ENCODE measurements around the gene BCAR1.
"Not testable (repeated sequence)": the region's sequence is repeated elsewhere in the genome, so short reads cannot be mapped to it uniquely, and the experiment has no call there.

BCAR1 gene

GRCh38 chr16:75251280-75252048, at the start of gene BCAR1:
TSS of gene BCAR1 (minus strand) at chr16:75251624. CDS start at chr16:75251482, 142 bp downstream.
- peak; percentile 51 for FAIRE-seq
- DNase-seq (ENCODE audit: extremely low spot score, insufficient read length, low read depth), result peak; percentile 81

GRCh38 chr16:75298267-75298666, 46.8 kb upstream of the BCAR1 start:
- DNase-seq (ENCODE audit: extremely low spot score, insufficient read length, low read depth) (no peak), FAIRE-seq (no peak)

DNA sequence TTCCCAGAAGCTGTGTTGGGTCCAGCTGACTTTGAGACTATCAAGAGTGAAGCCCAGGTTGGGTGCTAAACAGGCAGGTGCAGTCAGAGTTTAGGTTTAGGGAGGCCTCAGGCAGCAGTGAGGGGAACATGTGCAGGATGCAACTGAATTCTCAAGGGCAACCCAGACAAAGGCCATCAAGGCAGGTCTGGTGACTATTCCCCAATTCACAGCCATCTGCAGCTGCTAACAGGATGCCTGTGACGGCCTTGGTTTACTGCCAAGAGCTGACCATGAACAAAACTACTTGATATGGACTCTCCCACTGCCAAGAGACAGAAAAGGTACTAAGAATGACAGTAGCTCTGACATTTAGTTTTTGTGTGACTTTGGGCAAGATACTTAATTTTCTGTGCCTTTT, 45.2 kb upstream of the BCAR1 start:
- DNase-seq (ENCODE audit: extremely low spot score, insufficient read length, low read depth) (no peak), FAIRE-seq (no peak)

- no peak for DNase-seq (ENCODE audit: extremely low spot score, insufficient read length, low read depth)
- no peak for FAIRE-seq
These were observed 43.5 kb upstream of the BCAR1 start for GRCh38 chr16:75294773-75295459.

- FAIRE-seq, result no peak
- DNase-seq (ENCODE audit: extremely low spot score, insufficient read length, low read depth), result no peak
These were observed 42.3 kb upstream of the BCAR1 start for GRCh38 chr16:75293772-75294171.

- no peak for DNase-seq (ENCODE audit: extremely low spot score, insufficient read length, low read depth)
- no peak for FAIRE-seq
These were observed 41.7 kb upstream of the BCAR1 start for GRCh38 chr16:75293173-75293572.

- DNase-seq (ENCODE audit: extremely low spot score, insufficient read length, low read depth), result no peak
- FAIRE-seq, result no peak
These were observed 41.3 kb upstream of the BCAR1 start for GRCh38 chr16:75292691-75293090.

DNA sequence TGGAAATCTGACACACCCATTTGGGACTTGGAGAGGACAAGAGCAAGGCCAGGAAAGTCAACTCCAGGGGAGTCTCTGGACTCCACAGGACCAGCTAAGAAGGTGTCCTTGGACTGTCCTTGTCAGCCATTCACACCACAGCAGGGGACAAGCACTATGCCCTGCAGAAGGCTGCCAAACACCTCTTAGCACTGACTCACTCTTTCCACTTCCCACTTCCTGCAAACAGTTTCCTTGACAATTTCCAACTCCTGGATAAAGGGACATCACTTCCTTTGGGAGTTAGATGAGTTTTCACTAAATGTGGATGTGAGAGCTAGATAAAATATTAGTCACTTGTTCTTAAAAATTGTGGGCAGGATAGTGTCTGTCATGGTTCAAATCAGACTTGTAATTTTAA, 37.8 kb upstream of the BCAR1 start:
- FAIRE-seq (no peak), DNase-seq (ENCODE audit: extremely low spot score, insufficient read length, low read depth) (no peak)

DNA sequence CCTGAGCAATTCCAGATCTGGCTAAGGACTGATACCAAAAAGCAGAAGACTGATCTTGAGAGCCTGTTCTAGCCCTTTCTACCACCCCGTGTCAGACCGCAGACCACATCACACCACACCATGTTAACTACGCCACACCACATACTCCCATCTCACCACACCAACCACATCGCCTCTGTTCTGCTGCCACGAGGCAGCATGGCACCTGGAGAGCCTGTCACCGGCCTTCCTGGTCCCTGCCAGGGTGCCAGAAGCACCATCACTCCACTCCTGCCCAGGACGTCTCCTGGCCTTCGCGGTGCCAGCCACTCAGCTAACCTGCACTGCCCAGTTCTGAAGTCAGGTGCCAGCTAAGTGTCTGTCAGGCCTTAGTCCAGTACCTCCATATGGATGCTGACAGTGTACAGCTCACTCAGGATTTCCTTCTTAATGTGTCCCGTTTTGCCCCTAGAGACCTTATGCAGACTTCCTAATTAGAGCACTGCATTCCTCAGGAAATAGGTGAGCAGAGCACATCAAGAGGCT, 37.2 kb upstream of the BCAR1 start:
- FAIRE-seq (no peak), DNase-seq (ENCODE audit: extremely low spot score, insufficient read length, low read depth) (no peak)

- no peak for DNase-seq (ENCODE audit: extremely low spot score, insufficient read length, low read depth)
- no peak for FAIRE-seq
These were observed 36.8 kb upstream of the BCAR1 start for GRCh38 chr16:75288181-75288580.

DNA sequence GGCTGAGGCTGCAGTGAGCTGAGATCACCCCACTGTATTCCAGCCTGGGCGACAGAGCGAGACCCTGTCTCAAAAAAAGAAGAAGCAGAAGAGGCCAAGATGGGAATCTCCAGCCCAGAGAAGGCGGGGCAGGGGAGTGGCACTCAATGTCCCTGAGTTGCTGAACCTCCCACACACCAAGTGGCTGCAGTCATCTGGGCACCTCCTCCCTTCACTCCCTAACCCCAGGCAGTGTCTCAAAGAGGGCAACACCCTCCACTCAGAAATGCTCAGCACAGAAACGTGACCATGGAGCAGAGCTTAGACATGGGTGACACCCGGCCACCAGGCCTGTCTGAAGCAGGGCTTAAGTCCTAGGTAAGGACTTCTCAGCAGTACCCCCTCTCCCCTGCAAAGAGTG, 36.3 kb upstream of the BCAR1 start:
- DNase-seq (ENCODE audit: extremely low spot score, insufficient read length, low read depth), result no peak
- FAIRE-seq, result no peak

GRCh38 chr16:75286389-75286788, 35.0 kb upstream of the BCAR1 start:
- no peak for DNase-seq (ENCODE audit: extremely low spot score, insufficient read length, low read depth)
- no peak for FAIRE-seq

GRCh38 chr16:75282466-75283281, 31.2 kb upstream of the BCAR1 start:
- FAIRE-seq (no peak), DNase-seq (ENCODE audit: extremely low spot score, insufficient read length, low read depth) (no peak)

DNA sequence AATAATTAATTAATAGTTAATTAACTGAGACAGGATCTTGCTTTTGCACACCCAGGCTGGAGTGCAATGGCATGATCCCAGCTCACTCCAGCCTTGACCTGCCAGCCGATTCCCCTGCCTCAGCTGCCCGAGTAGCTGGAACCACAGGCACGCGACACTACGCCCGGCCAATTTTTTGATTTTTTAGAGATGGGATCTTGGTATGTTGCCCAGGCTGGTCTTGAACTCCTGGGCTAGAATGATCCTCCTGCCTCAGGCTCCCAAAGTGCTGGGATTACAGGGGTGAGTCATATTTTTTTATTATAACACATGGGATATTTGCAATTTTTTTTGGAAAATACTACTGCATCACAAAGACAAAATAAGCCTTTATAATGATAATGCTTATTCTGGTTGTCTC, 30.4 kb upstream of the BCAR1 start:
- DNase-seq (ENCODE audit: extremely low spot score, insufficient read length, low read depth), result no peak
- FAIRE-seq, result no peak

GRCh38 chr16:75281009-75281408, 29.6 kb upstream of the BCAR1 start:
- FAIRE-seq; DNase-seq (ENCODE audit: extremely low spot score, insufficient read length, low read depth): not testable (repeated sequence)

DNA sequence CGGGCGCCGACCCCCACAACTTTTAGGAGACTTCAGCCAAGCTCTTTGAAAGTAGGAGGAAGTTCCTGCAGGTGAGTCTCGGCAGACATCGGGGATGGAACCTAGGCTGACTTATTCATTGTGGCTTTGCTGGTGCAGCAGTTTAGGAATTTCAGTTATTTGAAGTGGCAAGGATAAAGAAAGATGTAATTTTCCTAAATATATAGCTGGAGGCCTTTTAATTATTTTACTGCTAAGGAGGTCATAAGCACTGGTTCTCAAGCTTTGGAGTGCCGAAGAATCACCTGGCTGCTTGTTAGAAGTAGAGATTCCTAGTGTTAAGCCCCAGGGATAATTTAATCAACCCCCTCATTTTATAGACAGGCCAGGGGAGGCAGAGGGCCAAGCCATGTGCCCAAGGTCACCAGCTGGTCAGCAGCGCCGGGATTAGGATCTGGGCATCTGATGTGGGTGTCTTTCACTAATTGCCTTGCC, 28.9 kb upstream of the BCAR1 start:
- FAIRE-seq (no peak), DNase-seq (ENCODE audit: extremely low spot score, insufficient read length, low read depth) (no peak)

DNA sequence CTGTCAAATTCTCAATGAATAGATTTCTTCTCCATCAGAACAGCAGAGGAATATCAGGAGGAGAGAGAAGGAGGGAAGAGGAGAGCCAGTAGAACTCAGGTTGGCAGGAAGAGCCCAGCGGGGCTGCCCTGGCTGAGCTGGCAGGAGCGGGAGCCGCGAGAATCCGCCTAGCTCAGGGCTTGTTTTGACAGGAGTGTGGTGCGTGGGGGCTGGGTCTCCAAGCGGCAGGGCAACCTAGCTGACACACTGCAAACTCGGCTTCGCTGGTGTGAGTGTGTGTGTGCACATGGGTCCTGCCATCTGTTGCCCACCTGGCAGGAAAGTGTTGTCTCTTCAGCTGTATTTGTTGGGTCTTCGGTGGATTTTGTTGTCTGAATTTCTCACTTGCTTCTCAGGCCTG, 27.9 kb upstream of the BCAR1 start:
- FAIRE-seq, result no peak

DNA sequence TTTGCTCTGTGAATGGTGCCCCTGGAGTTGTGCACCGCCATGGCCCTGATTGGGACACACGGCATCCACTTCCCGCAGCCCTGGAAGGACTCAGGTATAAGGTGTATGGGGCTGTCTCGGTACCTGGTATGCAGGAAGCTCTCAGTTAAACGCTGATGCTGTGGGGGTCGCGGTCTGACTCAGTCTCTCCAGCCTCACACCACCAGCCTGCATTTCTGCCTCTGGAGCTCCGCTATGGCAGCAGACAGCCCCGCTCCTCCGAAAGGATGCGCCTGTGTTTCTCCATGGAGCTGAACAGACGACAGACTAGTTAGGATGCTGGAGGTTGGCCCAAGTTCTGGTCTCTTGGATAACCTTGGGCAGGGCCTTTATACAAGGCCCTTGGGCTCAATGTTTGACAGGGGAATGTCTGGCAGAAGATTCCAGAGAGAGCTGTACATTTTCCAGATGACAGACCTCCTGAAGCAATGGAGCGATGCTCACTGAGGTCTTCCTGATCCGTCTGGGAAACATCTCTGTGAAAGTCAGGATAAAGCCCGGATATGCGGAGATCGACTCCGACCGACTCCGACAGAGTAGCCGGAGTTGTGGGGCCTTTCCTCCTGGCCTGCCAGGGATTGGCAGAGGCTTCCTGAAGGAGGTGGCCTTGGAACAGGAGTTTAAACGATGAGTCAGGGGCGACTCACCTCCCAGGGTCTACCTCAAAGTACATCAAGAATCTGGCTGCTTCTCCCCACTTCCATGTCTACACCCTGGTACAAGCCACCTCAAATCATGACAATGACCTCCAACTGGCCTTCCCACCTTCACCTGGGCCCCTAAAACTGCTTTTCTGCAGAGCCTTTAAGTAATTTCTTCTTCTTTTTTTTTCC, 21.9 kb upstream of the BCAR1 start:
- FAIRE-seq (no peak), DNase-seq (ENCODE audit: extremely low spot score, insufficient read length, low read depth) (no peak)

More for the DNA sequence above, 27.9 kb upstream of the BCAR1 start:
- DNase-seq (ENCODE audit: extremely low spot score, insufficient read length, low read depth), result no peak

DNA sequence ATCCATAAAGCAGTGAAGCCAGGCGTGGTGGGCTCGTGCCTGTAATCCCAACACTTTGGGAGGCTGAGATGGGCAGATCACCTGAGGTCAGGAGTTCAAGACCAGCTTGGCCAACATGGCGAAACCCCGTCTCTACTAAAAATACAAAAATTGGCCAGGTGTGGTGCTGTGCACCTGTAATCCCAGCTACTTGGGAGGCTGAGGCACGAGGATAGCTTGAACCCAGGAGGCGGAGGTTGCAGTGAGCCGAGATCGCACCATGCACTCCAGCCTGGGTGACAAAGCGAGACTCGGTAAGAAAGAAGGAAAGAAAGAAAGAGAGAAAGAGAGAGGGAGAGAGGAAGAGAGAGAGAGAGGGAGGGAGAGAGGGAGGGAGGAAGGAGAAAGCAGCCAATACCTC, 21.2 kb upstream of the BCAR1 start:
- not testable (repeated sequence) for DNase-seq (ENCODE audit: extremely low spot score, insufficient read length, low read depth); FAIRE-seq

All from GM18507 (cell line).